Measurements from ENCODE around the gene MOB3A.

DNA sequence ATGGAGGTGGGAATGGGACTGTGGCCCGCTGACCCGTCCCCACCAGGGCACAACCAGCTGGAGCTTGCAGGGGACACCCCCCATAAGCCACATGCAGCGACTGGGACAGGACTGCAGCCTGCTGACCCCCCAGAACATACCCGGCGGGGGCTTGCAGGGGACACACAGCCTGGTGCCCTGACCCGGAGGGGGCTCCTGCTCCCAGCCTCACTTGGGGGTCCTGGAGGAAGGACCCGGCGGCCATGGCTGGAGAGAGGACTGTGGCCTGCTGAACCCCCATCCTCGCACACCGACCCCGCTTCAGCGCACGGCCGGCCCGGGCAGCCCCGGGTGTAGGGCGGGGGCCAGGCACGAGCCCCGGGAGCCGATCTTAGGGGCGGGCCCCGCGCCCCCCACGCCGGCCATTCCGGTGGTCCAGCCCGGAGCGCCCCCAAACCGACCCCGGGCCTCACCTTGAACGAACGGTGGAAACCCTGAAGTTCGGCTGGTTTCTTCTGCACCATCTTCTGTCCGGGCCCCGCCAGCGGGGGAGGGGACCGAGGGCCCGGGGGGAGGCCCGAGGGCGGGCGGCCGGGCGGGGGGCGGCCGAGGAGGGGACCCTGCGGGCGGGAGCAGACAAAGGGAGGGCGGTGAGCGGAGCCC is 45.7 kb downstream of the MOB3A start:
- TF ChIP-seq CTCF (IDR thresholded peaks at IDR 0.05; ENCODE audit: low read depth, low read length) (no peak), EZH2phosphoT487 (IDR thresholded peaks at IDR 0.05; ENCODE audit: low read depth) (no peak)

All from OCI-LY3 (cell line).